Ishikawa (cell line): ENCODE measurements around the gene FGFR1OP2.

Source experiments
- CEBPB ChIP-seq: IDR thresholded peaks from 2 replicates; pipeline ENCODE4 v1.6.1; 2012
- CREB1 ChIP-seq: IDR thresholded peaks from 2 replicates; pipeline ENCODE4 v1.6.1; 2012; ENCODE audit warnings: low read depth
- EGR1 ChIP-seq: IDR thresholded peaks from 2 replicates; pipeline ENCODE4 v1.6.1; 2012
- EP300 ChIP-seq: IDR thresholded peaks from 2 replicates; pipeline ENCODE4 v1.6.1; 2012; ENCODE audit warnings: borderline replicate concordance
- FOXM1 ChIP-seq: IDR thresholded peaks from 2 replicates; pipeline ENCODE4 v1.6.1; 2012; ENCODE audit warnings: low read depth, borderline replicate concordance
- NFIC ChIP-seq: IDR thresholded peaks from 2 replicates; pipeline ENCODE4 v1.6.1; 2012
- RAD21 ChIP-seq: IDR thresholded peaks from 2 replicates; pipeline ENCODE4 v1.6.1; 2012; ENCODE audit warnings: low read depth
- TAF1 ChIP-seq: IDR thresholded peaks from 2 replicates; pipeline ENCODE4 v1.6.1; 2012; ENCODE audit warnings: low read depth, mild to moderate bottlenecking
- TCF12 ChIP-seq: IDR thresholded peaks from 2 replicates; pipeline ENCODE4 v1.6.1; 2012; ENCODE audit warnings: low read depth
- TEAD4 ChIP-seq: IDR thresholded peaks from 2 replicates; pipeline ENCODE4 v1.6.1; 2012
- USF1 ChIP-seq: IDR thresholded peaks from 2 replicates; pipeline ENCODE4 v1.6.1; 2012
- YY1 ChIP-seq: IDR thresholded peaks from 2 replicates; pipeline ENCODE4 v1.6.1; 2012; ENCODE audit warnings: low read depth
- ZBTB7A ChIP-seq: IDR thresholded peaks from 2 replicates; pipeline ENCODE4 v1.6.1; 2012; ENCODE audit warnings: low read depth
- TF ChIP-seq, protein P1 (sequence below): IDR thresholded peaks from 2 replicates; pipeline ENCODE4 v1.6.1; 2012; ENCODE audit warnings: low read depth, mild to moderate bottlenecking
- TF ChIP-seq, protein P2 (sequence below): IDR thresholded peaks from 2 replicates; pipeline ENCODE4 v1.6.1; 2012

FGFR1OP2 gene

GRCh38 chr12:26939953-26940352 lies 1.7 kb downstream of the FGFR1OP2 start:
- TF ChIP-seq CREB1: no peak
- TF ChIP-seq, protein P1, sequence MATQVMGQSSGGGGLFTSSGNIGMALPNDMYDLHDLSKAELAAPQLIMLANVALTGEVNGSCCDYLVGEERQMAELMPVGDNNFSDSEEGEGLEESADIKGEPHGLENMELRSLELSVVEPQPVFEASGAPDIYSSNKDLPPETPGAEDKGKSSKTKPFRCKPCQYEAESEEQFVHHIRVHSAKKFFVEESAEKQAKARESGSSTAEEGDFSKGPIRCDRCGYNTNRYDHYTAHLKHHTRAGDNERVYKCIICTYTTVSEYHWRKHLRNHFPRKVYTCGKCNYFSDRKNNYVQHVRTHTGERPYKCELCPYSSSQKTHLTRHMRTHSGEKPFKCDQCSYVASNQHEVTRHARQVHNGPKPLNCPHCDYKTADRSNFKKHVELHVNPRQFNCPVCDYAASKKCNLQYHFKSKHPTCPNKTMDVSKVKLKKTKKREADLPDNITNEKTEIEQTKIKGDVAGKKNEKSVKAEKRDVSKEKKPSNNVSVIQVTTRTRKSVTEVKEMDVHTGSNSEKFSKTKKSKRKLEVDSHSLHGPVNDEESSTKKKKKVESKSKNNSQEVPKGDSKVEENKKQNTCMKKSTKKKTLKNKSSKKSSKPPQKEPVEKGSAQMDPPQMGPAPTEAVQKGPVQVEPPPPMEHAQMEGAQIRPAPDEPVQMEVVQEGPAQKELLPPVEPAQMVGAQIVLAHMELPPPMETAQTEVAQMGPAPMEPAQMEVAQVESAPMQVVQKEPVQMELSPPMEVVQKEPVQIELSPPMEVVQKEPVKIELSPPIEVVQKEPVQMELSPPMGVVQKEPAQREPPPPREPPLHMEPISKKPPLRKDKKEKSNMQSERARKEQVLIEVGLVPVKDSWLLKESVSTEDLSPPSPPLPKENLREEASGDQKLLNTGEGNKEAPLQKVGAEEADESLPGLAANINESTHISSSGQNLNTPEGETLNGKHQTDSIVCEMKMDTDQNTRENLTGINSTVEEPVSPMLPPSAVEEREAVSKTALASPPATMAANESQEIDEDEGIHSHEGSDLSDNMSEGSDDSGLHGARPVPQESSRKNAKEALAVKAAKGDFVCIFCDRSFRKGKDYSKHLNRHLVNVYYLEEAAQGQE: no peak
- no peak for TF ChIP-seq FOXM1
- TF ChIP-seq CEBPB: no peak
- TF ChIP-seq TAF1: no peak
- TF ChIP-seq NFIC: no peak
- no peak for TF ChIP-seq USF1
- TF ChIP-seq TCF12: no peak
- no peak for TF ChIP-seq ZBTB7A
- no peak for TF ChIP-seq EGR1
- TF ChIP-seq, protein P2, sequence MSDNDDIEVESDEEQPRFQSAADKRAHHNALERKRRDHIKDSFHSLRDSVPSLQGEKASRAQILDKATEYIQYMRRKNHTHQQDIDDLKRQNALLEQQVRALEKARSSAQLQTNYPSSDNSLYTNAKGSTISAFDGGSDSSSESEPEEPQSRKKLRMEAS: no peak
- no peak for TF ChIP-seq YY1

DNA sequence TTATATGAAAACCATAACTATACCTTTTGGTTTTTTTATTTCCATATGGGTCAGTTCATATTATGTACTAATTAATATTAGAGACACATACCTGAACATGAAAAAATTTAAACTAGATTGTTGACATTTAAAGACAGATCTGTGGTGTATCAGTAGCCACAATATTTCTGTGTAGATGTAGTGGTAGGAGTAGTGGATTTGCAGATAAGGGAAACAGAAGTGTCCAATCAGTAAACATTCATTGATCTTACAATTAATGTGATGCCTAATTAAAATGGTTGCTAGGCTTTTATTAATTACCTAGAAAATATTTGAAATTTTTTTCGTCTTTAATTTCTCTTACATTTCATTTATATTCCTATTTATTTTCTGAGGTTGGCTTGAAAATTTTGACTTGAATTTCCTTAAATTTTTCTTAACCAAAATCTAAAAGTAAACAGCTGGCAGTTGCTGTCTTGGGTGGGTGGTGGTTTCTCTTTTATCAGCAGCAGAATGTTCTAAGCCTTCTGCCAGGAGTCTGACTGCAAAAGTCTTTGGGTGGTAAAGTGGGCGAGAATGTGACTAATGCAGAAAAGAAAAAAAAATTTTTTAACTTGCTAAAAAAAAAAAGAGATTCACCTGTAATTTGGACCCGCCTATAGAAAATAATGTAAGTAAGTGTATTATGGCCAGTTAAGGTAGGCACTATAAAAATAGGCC lies 2.4 kb downstream of the FGFR1OP2 start:
- TF ChIP-seq, protein P1: no peak
- no peak for TF ChIP-seq RAD21
- TF ChIP-seq TAF1: no peak
- TF ChIP-seq CREB1: no peak
- no peak for TF ChIP-seq YY1
- no peak for TF ChIP-seq ZBTB7A
- TF ChIP-seq EGR1: no peak
- no peak for TF ChIP-seq CEBPB
- no peak for TF ChIP-seq TCF12
- no peak for TF ChIP-seq NFIC
- TF ChIP-seq, protein P2: no peak
- no peak for TF ChIP-seq EP300
- TF ChIP-seq USF1: no peak
- no peak for TF ChIP-seq TEAD4
- no peak for TF ChIP-seq FOXM1

- no peak for TF ChIP-seq TCF12
- TF ChIP-seq, protein P2: no peak
- TF ChIP-seq TEAD4: no peak
- no peak for TF ChIP-seq YY1
- no peak for TF ChIP-seq ZBTB7A
- TF ChIP-seq RAD21: no peak
- no peak for TF ChIP-seq CEBPB
- TF ChIP-seq NFIC: no peak
- no peak for TF ChIP-seq USF1
- TF ChIP-seq, protein P1: no peak
- no peak for TF ChIP-seq EP300
- no peak for TF ChIP-seq CREB1
- TF ChIP-seq FOXM1: no peak
- TF ChIP-seq EGR1: no peak
- TF ChIP-seq TAF1: no peak
These were observed 2.9 kb downstream of the FGFR1OP2 start for GRCh38 chr12:26941215-26941594.

- TF ChIP-seq EGR1: no peak
- no peak for TF ChIP-seq TCF12
- no peak for TF ChIP-seq EP300
- no peak for TF ChIP-seq USF1
- TF ChIP-seq CREB1: no peak
- no peak for TF ChIP-seq FOXM1
- no peak for TF ChIP-seq TAF1
- no peak for TF ChIP-seq YY1
- TF ChIP-seq NFIC: no peak
- no peak for TF ChIP-seq ZBTB7A
- no peak for TF ChIP-seq RAD21
- TF ChIP-seq, protein P1: no peak
- TF ChIP-seq, protein P2: no peak
- no peak for TF ChIP-seq CEBPB
- TF ChIP-seq TEAD4: no peak
These were observed 10.0 kb downstream of the FGFR1OP2 start for GRCh38 chr12:26948309-26948708.
